A549 (cell line): ENCODE measurements around the gene GGT5.
"Not testable (repeated sequence)": the region's sequence is repeated elsewhere in the genome, so short reads cannot be mapped to it uniquely, and the experiment has no call there.

Experiments
- CTCF ChIP-seq: fragments of >200 bp; sonication (Bioruptor Twin); formaldehyde crosslinking; IDR thresholded peaks from 3 replicates; pipeline ENCODE4 v1.5.1; 2016
- POLR2A ChIP-seq: IDR thresholded peaks from 2 replicates; pipeline ENCODE4 v1.6.1; 2012; ENCODE audit warnings: mild to moderate bottlenecking, low read length
- RAD21 ChIP-seq, 2 experiments: fragments of >200 bp in 1 of 2; sonication (Bioruptor Twin) in 1 of 2; formaldehyde crosslinking in 1 of 2; IDR thresholded peaks in 1 of 2; conservative IDR thresholded peaks in 1 of 2; 2 replicates in 1 of 2; 3 replicates in 1 of 2; pipeline ENCODE4 v1.6.1; 2012 to 2018; ENCODE audit warnings: inconsistent platforms in 1 of 2

GRCh38 chr22:24248611-24249010, 3.7 kb upstream of the GGT5 start:
- TF ChIP-seq RAD21 (conservative IDR thresholded peaks at IDR 0.05 in 1 of 2, IDR thresholded peaks at IDR 0.05 in 1 of 2); POLR2A; CTCF: not testable (repeated sequence)
